ENCODE data around the gene CD68.

Gene CD68, protein sequence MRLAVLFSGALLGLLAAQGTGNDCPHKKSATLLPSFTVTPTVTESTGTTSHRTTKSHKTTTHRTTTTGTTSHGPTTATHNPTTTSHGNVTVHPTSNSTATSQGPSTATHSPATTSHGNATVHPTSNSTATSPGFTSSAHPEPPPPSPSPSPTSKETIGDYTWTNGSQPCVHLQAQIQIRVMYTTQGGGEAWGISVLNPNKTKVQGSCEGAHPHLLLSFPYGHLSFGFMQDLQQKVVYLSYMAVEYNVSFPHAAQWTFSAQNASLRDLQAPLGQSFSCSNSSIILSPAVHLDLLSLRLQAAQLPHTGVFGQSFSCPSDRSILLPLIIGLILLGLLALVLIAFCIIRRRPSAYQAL

DNA sequence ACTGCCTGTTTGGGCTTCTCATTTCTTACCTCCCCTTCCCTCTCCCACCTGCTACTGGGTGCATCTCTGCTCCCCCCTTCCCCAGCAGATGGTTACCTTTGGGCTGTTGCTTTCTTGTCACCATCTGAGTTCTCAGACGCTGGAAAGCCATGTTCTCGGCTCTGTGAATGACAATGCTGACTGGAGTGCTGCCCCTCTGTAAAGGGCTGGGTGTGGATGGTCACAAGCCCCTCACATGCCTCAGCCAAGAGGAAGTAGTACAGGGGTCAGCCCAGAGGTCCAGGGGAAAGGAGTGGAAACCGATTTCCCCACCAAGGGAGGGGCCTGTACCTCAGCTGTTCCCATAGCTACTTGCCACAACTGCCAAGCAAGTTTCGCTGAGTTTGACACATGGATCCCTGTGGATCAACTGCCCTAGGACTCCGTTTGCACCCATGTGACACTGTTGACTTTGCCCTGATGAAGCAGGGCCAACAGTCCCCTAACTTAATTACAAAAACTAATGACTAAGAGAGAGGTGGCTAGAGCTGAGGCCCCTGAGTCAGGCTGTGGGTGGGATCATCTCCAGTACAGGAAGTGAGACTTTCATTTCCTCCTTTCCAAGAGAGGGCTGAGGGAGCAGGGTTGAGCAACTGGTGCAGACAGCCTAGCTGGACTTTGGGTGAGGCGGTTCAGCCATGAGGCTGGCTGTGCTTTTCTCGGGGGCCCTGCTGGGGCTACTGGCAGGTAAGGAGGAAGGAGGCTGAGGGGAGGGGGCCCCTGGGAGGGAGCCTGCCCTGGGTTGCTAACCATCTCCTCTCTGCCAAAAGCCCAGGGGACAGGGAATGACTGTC is at the start of gene CD68:
TSS of gene CD68 (plus strand) at position 638 of the 833 bp plus-strand sequence. CDS start at position 678, 40 bp downstream.
- peak within 1 kb of the TSS; percentile 85 for H3K27ac ChIP-seq (ENCODE audit: low read length)
- H3K36me3 ChIP-seq (replicated peaks; ENCODE audit: insufficient read depth, low read length): peaks cover 31% of the 10 kb centered on the region
- no peak within 1 kb of the TSS for H2AFZ ChIP-seq (ENCODE audit: low read length)
- peaks cover 69% of the 10 kb centered on the region for H3K79me2 ChIP-seq (ENCODE audit: low read length)
- no peak within 1 kb of the TSS for H3K4me3 ChIP-seq (ENCODE audit: low read length)
- H3K9me3 ChIP-seq (replicated peaks; ENCODE audit: insufficient read depth, low read length): no peaks in the 10 kb centered on the region
- H3K27me3 ChIP-seq (replicated peaks; ENCODE audit: insufficient read depth, low read length): no peaks in the 10 kb centered on the region
- H3K9ac ChIP-seq (ENCODE audit: low read length): peak within 1 kb of the TSS; percentile 53
- H3K9me2 ChIP-seq (replicated peaks; ENCODE audit: insufficient read depth, low read length): no peaks in the 10 kb centered on the region
- peak within 1 kb of the TSS; percentile 52 for H3K4me2 ChIP-seq (ENCODE audit: low read depth, low read length)
- peaks cover 69% of the 10 kb centered on the region for H3K4me1 ChIP-seq (ENCODE audit: low read length)
- H3F3A ChIP-seq (ENCODE audit: insufficient read depth, low read length): peaks cover 71% of the 10 kb centered on the region
- DNase-seq: peak; percentile 81
- TF ChIP-seq, protein P1, sequence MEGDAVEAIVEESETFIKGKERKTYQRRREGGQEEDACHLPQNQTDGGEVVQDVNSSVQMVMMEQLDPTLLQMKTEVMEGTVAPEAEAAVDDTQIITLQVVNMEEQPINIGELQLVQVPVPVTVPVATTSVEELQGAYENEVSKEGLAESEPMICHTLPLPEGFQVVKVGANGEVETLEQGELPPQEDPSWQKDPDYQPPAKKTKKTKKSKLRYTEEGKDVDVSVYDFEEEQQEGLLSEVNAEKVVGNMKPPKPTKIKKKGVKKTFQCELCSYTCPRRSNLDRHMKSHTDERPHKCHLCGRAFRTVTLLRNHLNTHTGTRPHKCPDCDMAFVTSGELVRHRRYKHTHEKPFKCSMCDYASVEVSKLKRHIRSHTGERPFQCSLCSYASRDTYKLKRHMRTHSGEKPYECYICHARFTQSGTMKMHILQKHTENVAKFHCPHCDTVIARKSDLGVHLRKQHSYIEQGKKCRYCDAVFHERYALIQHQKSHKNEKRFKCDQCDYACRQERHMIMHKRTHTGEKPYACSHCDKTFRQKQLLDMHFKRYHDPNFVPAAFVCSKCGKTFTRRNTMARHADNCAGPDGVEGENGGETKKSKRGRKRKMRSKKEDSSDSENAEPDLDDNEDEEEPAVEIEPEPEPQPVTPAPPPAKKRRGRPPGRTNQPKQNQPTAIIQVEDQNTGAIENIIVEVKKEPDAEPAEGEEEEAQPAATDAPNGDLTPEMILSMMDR (IDR thresholded peaks at IDR 0.05; ENCODE audit: low read length): no peak
- TF ChIP-seq EZH2phosphoT487 (IDR thresholded peaks at IDR 0.05; ENCODE audit: low read length): no peak
- TF ChIP-seq EZH2 (optimal IDR thresholded peaks at IDR 0.05; ENCODE audit: low read depth, low read length): no peak
- H4K20me1 ChIP-seq (ENCODE audit: insufficient read depth, low read length): peaks cover 45% of the 10 kb centered on the region

DNA sequence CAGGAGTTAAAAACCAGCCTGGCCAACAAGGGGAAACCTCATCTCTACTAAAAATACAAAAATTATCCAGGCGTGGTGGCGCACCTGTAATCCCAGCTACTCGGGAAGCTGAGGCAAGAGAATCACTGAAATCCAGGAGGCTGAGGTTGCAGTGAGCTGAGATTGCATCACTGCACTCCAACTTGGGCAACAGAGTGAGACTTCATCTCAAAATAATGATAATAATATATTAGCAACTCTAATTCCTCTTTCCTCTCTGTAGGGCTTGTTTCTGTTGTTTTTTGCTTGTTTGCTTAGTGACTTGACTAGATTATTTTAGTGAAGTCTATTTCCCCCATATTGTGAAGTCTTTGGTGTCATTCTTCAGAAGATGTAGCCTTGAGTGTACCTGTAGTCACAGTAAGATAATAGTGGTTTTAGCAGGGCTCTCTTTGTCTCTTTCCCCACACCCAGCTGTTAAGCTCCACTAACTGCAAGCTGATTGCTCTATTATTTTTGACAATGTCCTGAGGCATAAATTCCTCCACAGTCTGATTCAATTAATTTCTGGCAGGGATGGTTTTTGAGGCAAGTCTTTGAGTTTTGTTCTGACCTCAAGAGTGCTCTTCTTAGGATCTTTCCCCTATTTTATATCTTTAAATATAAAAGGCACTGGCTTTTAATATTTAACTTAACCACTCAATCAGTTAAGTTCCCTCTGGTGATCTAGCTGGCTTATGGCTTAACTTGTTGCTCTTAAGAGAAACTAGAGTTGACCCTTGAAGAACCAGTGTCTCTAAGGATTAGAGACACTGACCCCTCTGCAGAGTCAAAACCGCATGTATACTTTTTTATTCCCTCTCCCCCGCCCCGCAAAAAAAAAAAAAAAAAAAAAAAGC is 49.2 kb upstream of the CD68 start:
- Histone ChIP-seq H3K27me3 (replicated peaks; ENCODE audit: insufficient read depth, low read length) (no peaks in the 10 kb centered on the region), H3K4me3 (ENCODE audit: low read length) (no peak overlapping the region), H3K9ac (ENCODE audit: low read length) (no peak overlapping the region), H3F3A (ENCODE audit: insufficient read depth, low read length) (no peaks in the 10 kb centered on the region), H3K79me2 (ENCODE audit: low read length) (no peaks in the 10 kb centered on the region), H3K9me3 (replicated peaks; ENCODE audit: insufficient read depth, low read length) (no peaks in the 10 kb centered on the region), H3K36me3 (replicated peaks; ENCODE audit: insufficient read depth, low read length) (no peaks in the 10 kb centered on the region), H2AFZ (ENCODE audit: low read length) (no peak overlapping the region), H3K9me2 (replicated peaks; ENCODE audit: insufficient read depth, low read length) (no peaks in the 10 kb centered on the region), H4K20me1 (ENCODE audit: insufficient read depth, low read length) (no peaks in the 10 kb centered on the region), H3K4me2 (ENCODE audit: low read depth, low read length) (no peak overlapping the region), H3K27ac (ENCODE audit: low read length) (no peak overlapping the region), H3K4me1 (ENCODE audit: low read length) (no peaks in the 10 kb centered on the region)
- DNase-seq: no peak
- no peak for TF ChIP-seq EZH2 (optimal IDR thresholded peaks at IDR 0.05; ENCODE audit: low read depth, low read length)
- TF ChIP-seq, protein P1 (IDR thresholded peaks at IDR 0.05; ENCODE audit: low read length): no peak
- TF ChIP-seq EZH2phosphoT487 (IDR thresholded peaks at IDR 0.05; ENCODE audit: low read length): no peak

DNA sequence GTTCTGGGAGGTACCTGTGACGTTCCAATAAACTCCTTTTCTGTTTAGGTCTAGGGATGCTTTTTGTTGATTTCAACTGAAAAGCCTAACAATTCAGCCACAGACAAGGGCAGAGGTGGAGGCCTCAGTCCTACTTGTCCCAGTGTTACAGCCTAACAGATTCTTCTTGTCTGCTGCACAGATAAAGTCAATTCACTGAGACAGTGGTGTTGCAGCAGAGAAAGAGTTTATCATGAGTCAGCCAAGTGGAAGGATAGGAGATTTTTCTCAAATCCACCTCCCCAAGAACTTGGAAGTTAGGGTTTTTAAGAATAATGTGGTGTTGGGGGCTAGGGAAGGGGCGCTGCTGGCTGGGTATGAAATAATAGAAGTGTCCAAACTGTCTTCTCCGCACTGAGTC is 41.4 kb upstream of the CD68 start:
- Histone ChIP-seq H3K27me3 (replicated peaks; ENCODE audit: insufficient read depth, low read length) (peaks cover 11% of the 10 kb centered on the region; the same call in 1 of the 2 replicates), H4K20me1 (ENCODE audit: insufficient read depth, low read length) (no peaks in the 10 kb centered on the region), H3K9ac (ENCODE audit: low read length) (no peak overlapping the region), H2AFZ (ENCODE audit: low read length) (no peak overlapping the region), H3F3A (ENCODE audit: insufficient read depth, low read length) (no peaks in the 10 kb centered on the region), H3K4me1 (ENCODE audit: low read length) (no peaks in the 10 kb centered on the region), H3K4me3 (ENCODE audit: low read length) (no peak overlapping the region), H3K4me2 (ENCODE audit: low read depth, low read length) (no peak overlapping the region), H3K27ac (ENCODE audit: low read length) (no peak overlapping the region), H3K79me2 (ENCODE audit: low read length) (no peaks in the 10 kb centered on the region), H3K36me3 (replicated peaks; ENCODE audit: insufficient read depth, low read length) (no peaks in the 10 kb centered on the region), H3K9me3 (replicated peaks; ENCODE audit: insufficient read depth, low read length) (no peaks in the 10 kb centered on the region), H3K9me2 (replicated peaks; ENCODE audit: insufficient read depth, low read length) (no peaks in the 10 kb centered on the region)
- no peak for DNase-seq
- no peak for TF ChIP-seq EZH2phosphoT487 (IDR thresholded peaks at IDR 0.05; ENCODE audit: low read length)
- TF ChIP-seq, protein P1 (IDR thresholded peaks at IDR 0.05; ENCODE audit: low read length): no peak
- TF ChIP-seq EZH2 (optimal IDR thresholded peaks at IDR 0.05; ENCODE audit: low read depth, low read length): no peak
